Lower leg skin (tissue), 3 donors: ENCODE data around the gene CES3.

ENCODE experiments used
- CTCF ChIP-seq, 3 donors: fragments of 450-650 bp; IDR thresholded peaks; one replicate each; pipeline ENCODE4 v1.5.1; 2016; ENCODE audit warnings: antibody characterized with exemption in 3 of 3, mild to moderate bottlenecking in 3 of 3, moderate library complexity in 2 of 3
- POLR2A ChIP-seq, 2 donors: fragments of 450-650 bp; IDR thresholded peaks; one replicate each; pipeline ENCODE4 v1.6.1; 2016 to 2017; ENCODE audit warnings: antibody characterized with exemption in 2 of 2, mild to moderate bottlenecking in 1 of 2, moderate library complexity in 1 of 2

- TF ChIP-seq POLR2A (IDR thresholded peaks at IDR 0.05): no peak
- no peak for TF ChIP-seq CTCF (IDR thresholded peaks at IDR 0.05)
Observed at GRCh38 chr16:66923866-66924265, 37.2 kb upstream of the CES3 start.
